Caco-2 (cell line): ENCODE results near the gene DEUP1. TPM values are rescaled to one million over a fixed set of nuclear protein-coding genes. Genes with fewer than 3 reads are reported as not detected.

Experiments
- Bru-seq: library from RNA; stranded (reverse); fragments of 400-500 nt; gene quantifications from one replicate; lab custom pipeline; 2021; lab: Mats Ljungman, UMichigan
- BruChase-seq, 2 experiments: library from RNA; stranded (reverse); fragments of 400-500 nt; gene quantifications; one replicate each; lab custom pipeline; 2021; lab: Mats Ljungman, UMichigan
- BruUV-seq: library from RNA; stranded (reverse); fragments of 400-500 nt; replicated peaks from 2 replicates; lab custom pipeline; 2021; lab: Mats Ljungman, UMichigan
- CTCF ChIA-PET: fragments of 300-600 bp; sonication (Branson Sonifier 250); formaldehyde crosslinking; loops from one replicate; lab custom pipeline; 2022; ENCODE audit warnings: antibody characterized with exemption; lab: Charles Lee
- POLR2A ChIA-PET: fragments of 300-600 bp; sonication (Branson Sonifier 250); formaldehyde crosslinking; loops from one replicate; lab custom pipeline; 2022; ENCODE audit warnings: antibody characterized with exemption; lab: Charles Lee
- DNase-seq, 2 experiments: peaks; one replicate each; pipeline versions ENCODE4 v3.0.0 to v3.0.0-alpha.2; 2020 to 2022
- H3K27me3 ChIP-seq: replicated peaks from 2 replicates; pipeline ENCODE4 v1.6.0; 2011; ENCODE audit warnings: low read length; ENCODE audit not compliant: control insufficient read depth, insufficient read depth
- H3K36me3 ChIP-seq: 2 replicates; pipeline ENCODE4 v1.5.1; 2011; ENCODE audit warnings: low read length; ENCODE audit not compliant: control insufficient read depth, insufficient read depth
- H3K4me1 ChIP-seq: fragments of 250-450 bp; sonication (Bioruptor Pico); 2 replicates; pipeline ENCODE4 v1.5.1; 2020; ENCODE audit warnings: mild to moderate bottlenecking
- H3K4me3 ChIP-seq: 2 replicates; pipeline ENCODE4 v1.5.1; 2011; ENCODE audit warnings: low read depth, mild to moderate bottlenecking, control low read depth, low read length
- H3K9me3 ChIP-seq: fragments of 250-450 bp; sonication (Bioruptor Pico); 2 replicates; pipeline ENCODE4 v1.5.1; 2020; ENCODE audit warnings: mild to moderate bottlenecking, moderate library complexity
- H3K27ac Mint-ChIP-seq: one replicate; pipeline ENCODE4 v1.8.0; 2022; ENCODE audit warnings: mixed read lengths; ENCODE audit not compliant: unreplicated experiment
- H3K27me3 Mint-ChIP-seq: one replicate; pipeline ENCODE4 v1.8.0; 2022; ENCODE audit warnings: mixed read lengths; ENCODE audit not compliant: insufficient read depth, unreplicated experiment
- H3K36me3 Mint-ChIP-seq: one replicate; pipeline ENCODE4 v1.8.0; 2022; ENCODE audit warnings: mild to moderate bottlenecking, mixed read lengths; ENCODE audit not compliant: insufficient read depth, unreplicated experiment
- H3K4me1 Mint-ChIP-seq: one replicate; pipeline ENCODE4 v1.8.0; 2022; ENCODE audit warnings: low read depth, mixed read lengths; ENCODE audit not compliant: unreplicated experiment
- H3K4me3 Mint-ChIP-seq: one replicate; pipeline ENCODE4 v1.8.0; 2022; ENCODE audit warnings: mild to moderate bottlenecking, moderate library complexity, mixed read lengths; ENCODE audit not compliant: unreplicated experiment
- H3K9me3 Mint-ChIP-seq: one replicate; pipeline ENCODE4 v1.8.0; 2022; ENCODE audit warnings: mixed read lengths; ENCODE audit not compliant: unreplicated experiment
- intact Hi-C: fragments of 100-400 bp; cut with micrococcal nuclease; formaldehyde crosslinking; loops from one replicate; pipeline ENCODE4 v1.10.0; 2022; ENCODE audit not compliant: unreplicated experiment
- long read RNA-seq: library from polyadenylated mRNA; stranded (forward); transcript quantifications from one replicate; pipeline ENCODE4 v2.0.0, GENCODE V29; 2022
- total RNA-seq: library from RNA; stranded (reverse); gene quantifications from 2 replicates; pipeline ENCODE4 v1.2.3, GENCODE V29; 2022
- TF ChIP-seq, protein P1 (sequence below), 2 experiments: fragments of 200-600 bp in 1 of 2; IDR thresholded peaks; 1 replicate in 1 of 2; 2 replicates in 1 of 2; pipeline versions ENCODE4 v1.5.1 to v1.8.0; 2011 to 2022; ENCODE audit warnings: antibody characterized with exemption in 1 of 2, control low read depth in 1 of 2, inconsistent platforms in 1 of 2, low read depth in 1 of 2, low read length in 1 of 2, mild to moderate bottlenecking in 1 of 2, moderate library complexity in 1 of 2; ENCODE audit not compliant: insufficient read depth in 1 of 2, severe bottlenecking in 1 of 2, unreplicated experiment in 1 of 2

The DEUP1 gene, protein sequence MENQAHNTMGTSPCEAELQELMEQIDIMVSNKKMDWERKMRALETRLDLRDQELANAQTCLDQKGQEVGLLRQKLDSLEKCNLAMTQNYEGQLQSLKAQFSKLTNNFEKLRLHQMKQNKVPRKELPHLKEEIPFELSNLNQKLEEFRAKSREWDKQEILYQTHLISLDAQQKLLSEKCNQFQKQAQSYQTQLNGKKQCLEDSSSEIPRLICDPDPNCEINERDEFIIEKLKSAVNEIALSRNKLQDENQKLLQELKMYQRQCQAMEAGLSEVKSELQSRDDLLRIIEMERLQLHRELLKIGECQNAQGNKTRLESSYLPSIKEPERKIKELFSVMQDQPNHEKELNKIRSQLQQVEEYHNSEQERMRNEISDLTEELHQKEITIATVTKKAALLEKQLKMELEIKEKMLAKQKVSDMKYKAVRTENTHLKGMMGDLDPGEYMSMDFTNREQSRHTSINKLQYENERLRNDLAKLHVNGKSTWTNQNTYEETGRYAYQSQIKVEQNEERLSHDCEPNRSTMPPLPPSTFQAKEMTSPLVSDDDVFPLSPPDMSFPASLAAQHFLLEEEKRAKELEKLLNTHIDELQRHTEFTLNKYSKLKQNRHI
- total RNA-seq (0.25 and 0.60 TPM in 2 replicates), Bru-seq, nascent RNA (percentile 21 among the genes with signal in this experiment), BruChase-seq, experiment 1, labeled RNA remaining after a 2-hour chase (percentile 17 among the genes with signal in this experiment), BruChase-seq, experiment 2, labeled RNA remaining after a 6-hour chase (percentile 19 among the genes with signal in this experiment)
- long read RNA-seq, partial matches to known transcripts, result 1 of 2 reads
- long read RNA-seq, other reads (novel, unspliced or antisense), result 1 of 2 reads

DNA sequence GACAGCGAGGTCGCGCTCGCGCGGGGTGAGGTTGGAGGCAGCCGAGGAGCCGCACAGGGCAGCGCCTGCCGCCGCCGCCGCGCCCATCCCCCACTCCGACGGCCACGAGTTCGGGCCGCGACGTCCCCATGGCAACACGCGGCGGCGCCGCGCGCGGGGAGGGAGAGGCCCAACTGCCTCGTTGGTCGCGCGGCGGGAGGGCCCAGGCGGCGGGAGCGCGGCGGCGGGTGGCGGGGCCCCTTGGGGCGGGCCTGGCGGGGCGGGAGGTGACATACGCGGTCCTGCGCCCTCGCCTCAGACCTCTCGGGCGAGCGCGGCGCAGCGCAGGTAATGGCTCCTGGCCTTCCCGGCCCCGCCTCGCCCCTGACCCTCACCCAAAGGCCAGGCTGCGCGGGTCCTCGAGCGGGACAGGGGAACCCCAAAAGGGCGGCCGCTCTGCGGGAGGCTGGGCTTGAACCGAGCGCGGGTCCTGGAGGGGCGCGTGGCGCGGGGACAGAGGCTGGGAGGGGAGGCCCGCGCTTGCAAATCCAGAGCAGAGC, at the start of gene DEUP1:
TSS of gene DEUP1 (plus strand) at position 297 of the 539 bp plus-strand sequence. CDS start 1,518 bp downstream, outside the sequence.
- BruUV-seq, result no TSS peak
- POLR2A ChIA-PET, result no interaction called here
- Histone ChIP-seq H3K36me3 (no peaks in the 10 kb centered on the region), H3K4me3 (peak within 1 kb of the TSS; percentile 38), H3K27me3 (no peaks in the 10 kb centered on the region; the same call in none of the 2 replicates), H3K9me3 (0 out of 2 replicates have a peak, but pooled peaks cover 3% of the 10 kb centered on the region), H3K4me1 (no peaks in the 10 kb centered on the region)
- intact Hi-C loops, result loop anchor here (5.0 kb wide), 1 partner anchor 212 kb away; the partner anchor contains the start of gene SMCO4
- TF ChIP-seq, protein P1, sequence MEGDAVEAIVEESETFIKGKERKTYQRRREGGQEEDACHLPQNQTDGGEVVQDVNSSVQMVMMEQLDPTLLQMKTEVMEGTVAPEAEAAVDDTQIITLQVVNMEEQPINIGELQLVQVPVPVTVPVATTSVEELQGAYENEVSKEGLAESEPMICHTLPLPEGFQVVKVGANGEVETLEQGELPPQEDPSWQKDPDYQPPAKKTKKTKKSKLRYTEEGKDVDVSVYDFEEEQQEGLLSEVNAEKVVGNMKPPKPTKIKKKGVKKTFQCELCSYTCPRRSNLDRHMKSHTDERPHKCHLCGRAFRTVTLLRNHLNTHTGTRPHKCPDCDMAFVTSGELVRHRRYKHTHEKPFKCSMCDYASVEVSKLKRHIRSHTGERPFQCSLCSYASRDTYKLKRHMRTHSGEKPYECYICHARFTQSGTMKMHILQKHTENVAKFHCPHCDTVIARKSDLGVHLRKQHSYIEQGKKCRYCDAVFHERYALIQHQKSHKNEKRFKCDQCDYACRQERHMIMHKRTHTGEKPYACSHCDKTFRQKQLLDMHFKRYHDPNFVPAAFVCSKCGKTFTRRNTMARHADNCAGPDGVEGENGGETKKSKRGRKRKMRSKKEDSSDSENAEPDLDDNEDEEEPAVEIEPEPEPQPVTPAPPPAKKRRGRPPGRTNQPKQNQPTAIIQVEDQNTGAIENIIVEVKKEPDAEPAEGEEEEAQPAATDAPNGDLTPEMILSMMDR (IDR thresholded peaks at IDR 0.05; ENCODE audit: insufficient read depth in 1 of 2, low read depth in 1 of 2, low read length in 1 of 2, severe bottlenecking in 1 of 2, unreplicated experiment in 1 of 2), result no peak
- Mint-ChIP-seq H3K27ac (no peak within 1 kb of the TSS), H3K4me3 (peak within 1 kb of the TSS; percentile 80), H3K9me3 (no peaks in the 10 kb centered on the region), H3K27me3 (peaks cover 25% of the 10 kb centered on the region), H3K36me3 (no peaks in the 10 kb centered on the region), H3K4me1 (no peaks in the 10 kb centered on the region)
- peak; percentile 52 to 71 for DNase-seq
- CTCF ChIA-PET, result no interaction called here

GRCh38 chr11:93285430-93285829, 45.1 kb upstream of the DEUP1 start:
- POLR2A ChIA-PET, result no interaction called here
- peaks cover 9% of the 10 kb centered on the region for H3K27me3 Mint-ChIP-seq

More at GRCh38 chr11:93285430-93285829, 45.1 kb upstream of the DEUP1 start:
- BruUV-seq, result no TSS peak
- Mint-ChIP-seq H3K4me3 (no peak overlapping the region), H3K27ac (no peak overlapping the region), H3K36me3 (no peaks in the 10 kb centered on the region), H3K9me3 (peaks cover 10% of the 10 kb centered on the region), H3K4me1 (no peaks in the 10 kb centered on the region)
- no peak overlapping the region for H3K4me3 ChIP-seq
- CTCF ChIA-PET, result no interaction called here
- TF ChIP-seq, protein P1 (IDR thresholded peaks at IDR 0.05; ENCODE audit: insufficient read depth in 1 of 2, low read depth in 1 of 2, low read length in 1 of 2, severe bottlenecking in 1 of 2, unreplicated experiment in 1 of 2), result no peak
- no peaks in the 10 kb centered on the region for H3K36me3 ChIP-seq
- intact Hi-C loops, result no loop called here
- H3K9me3 ChIP-seq, result no peaks in the 10 kb centered on the region
- H3K27me3 ChIP-seq, result no peaks in the 10 kb centered on the region
- DNase-seq, result no peak
- H3K4me1 ChIP-seq, result no peaks in the 10 kb centered on the region
